Central memory CD8-positive, alpha-beta T cell (primary cell): ENCODE results near the gene CFAP92.

ENCODE experiments used
- ATAC-seq: fragments of 150-1000 bp; cut with Tn5 transposase; replicated peaks from 2 replicates; pipeline ENCODE4 v1.10.0; 2022; ENCODE audit warnings: mild to moderate bottlenecking, moderate FRiP score, moderate number of reproducible peaks; ENCODE audit not compliant: poor library complexity, severe bottlenecking; ENCODE audit errors: extremely low read depth
- DNase-seq, 2 donors: peaks; one replicate each; pipeline ENCODE4 v3.0.0; 2021; ENCODE audit warnings: low spot score in 2 of 2
- H3K27ac Mint-ChIP-seq: one replicate; pipeline ENCODE4 v1.8.0; 2022; ENCODE audit warnings: low read depth, mild to moderate bottlenecking, moderate library complexity, mixed read lengths
- H3K27me3 Mint-ChIP-seq: one replicate; pipeline ENCODE4 v1.8.0; 2022; ENCODE audit warnings: mixed read lengths
- H3K36me3 Mint-ChIP-seq: one replicate; pipeline ENCODE4 v1.8.0; 2022; ENCODE audit warnings: mild to moderate bottlenecking, moderate library complexity, mixed read lengths; ENCODE audit not compliant: insufficient read depth
- H3K4me1 Mint-ChIP-seq: one replicate; pipeline ENCODE4 v1.8.0; 2022; ENCODE audit warnings: mixed read lengths
- H3K4me3 Mint-ChIP-seq: one replicate; pipeline ENCODE4 v1.8.0; 2022; ENCODE audit warnings: mild to moderate bottlenecking, moderate library complexity, mixed read lengths
- H3K9me3 Mint-ChIP-seq: one replicate; pipeline ENCODE4 v1.8.0; 2022; ENCODE audit warnings: mixed read lengths

CFAP92 gene

DNA sequence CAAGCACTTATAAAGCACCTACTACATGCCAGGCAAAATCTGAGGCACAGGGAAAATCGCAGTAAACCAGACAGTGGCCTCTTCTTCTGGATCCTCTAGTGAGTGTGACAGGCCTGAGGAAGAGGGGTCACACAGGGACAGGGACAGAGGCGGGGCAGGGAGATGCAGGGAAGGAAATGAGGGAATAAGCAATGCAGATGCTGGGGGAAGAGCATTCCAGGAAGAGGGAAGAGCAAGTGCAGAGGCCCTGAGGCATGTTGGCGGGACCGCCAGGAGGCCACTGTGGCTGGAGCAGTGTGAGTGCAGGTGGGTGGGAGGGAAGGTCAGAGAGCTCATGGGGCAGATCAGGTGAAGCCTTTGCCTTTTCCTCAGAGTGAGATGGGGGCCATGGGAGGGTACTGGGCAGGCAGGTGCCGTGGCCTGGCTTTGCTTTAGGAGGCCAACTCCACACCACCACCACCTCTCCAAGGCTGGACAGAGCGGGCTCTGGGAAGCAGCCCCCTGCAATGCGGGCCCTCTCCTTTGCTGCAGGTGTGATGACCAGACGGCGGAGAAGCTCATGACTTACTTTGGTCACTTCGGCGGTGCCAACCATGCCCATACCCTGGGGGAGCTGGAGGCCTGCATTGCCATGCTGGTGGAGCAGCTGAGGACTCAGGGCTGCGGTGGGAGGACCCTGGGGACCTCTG is 39.9 kb upstream of the CFAP92 start:
- DNase-seq: no peak
- no peak for ATAC-seq
- Mint-ChIP-seq H3K27ac (no peak overlapping the region), H3K9me3 (no peaks in the 10 kb centered on the region), H3K36me3 (no peaks in the 10 kb centered on the region), H3K27me3 (peaks cover under 1% of the 10 kb centered on the region), H3K4me3 (no peak overlapping the region), H3K4me1 (no peaks in the 10 kb centered on the region)

DNA sequence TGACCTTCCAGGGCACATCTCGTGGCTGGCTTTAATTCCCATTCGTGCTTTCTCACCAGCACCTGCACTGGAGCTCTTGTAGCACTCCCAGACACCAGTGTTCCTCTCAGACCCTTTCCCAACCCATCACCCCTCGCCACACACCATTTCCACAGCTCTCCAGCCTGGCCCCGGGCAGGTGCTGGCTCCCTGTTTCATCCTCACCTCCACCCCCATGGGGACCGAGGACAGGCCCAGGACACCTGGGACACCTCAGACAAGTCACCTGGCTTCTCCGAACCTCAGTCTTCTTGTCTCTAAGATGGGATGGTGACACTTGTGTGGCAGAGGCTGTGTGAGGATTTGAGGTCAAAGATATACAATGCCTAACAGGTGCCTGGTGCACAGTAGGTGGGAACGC is 39.3 kb upstream of the CFAP92 start:
- Mint-ChIP-seq H3K9me3 (no peaks in the 10 kb centered on the region), H3K36me3 (no peaks in the 10 kb centered on the region), H3K27me3 (no peaks in the 10 kb centered on the region), H3K4me1 (no peaks in the 10 kb centered on the region), H3K27ac (no peak overlapping the region), H3K4me3 (no peak overlapping the region)
- ATAC-seq (no peak), DNase-seq (no peak)

- no peaks in the 10 kb centered on the region for H3K27me3 Mint-ChIP-seq
- H3K4me3 Mint-ChIP-seq: no peak overlapping the region
- DNase-seq (no peak), ATAC-seq (no peak)
- H3K9me3 Mint-ChIP-seq: no peaks in the 10 kb centered on the region
- H3K36me3 Mint-ChIP-seq: no peaks in the 10 kb centered on the region
- H3K27ac Mint-ChIP-seq: no peak overlapping the region
- H3K4me1 Mint-ChIP-seq: no peaks in the 10 kb centered on the region
Observed at GRCh38 chr3:129032716-129033115, 38.8 kb upstream of the CFAP92 start.

DNA sequence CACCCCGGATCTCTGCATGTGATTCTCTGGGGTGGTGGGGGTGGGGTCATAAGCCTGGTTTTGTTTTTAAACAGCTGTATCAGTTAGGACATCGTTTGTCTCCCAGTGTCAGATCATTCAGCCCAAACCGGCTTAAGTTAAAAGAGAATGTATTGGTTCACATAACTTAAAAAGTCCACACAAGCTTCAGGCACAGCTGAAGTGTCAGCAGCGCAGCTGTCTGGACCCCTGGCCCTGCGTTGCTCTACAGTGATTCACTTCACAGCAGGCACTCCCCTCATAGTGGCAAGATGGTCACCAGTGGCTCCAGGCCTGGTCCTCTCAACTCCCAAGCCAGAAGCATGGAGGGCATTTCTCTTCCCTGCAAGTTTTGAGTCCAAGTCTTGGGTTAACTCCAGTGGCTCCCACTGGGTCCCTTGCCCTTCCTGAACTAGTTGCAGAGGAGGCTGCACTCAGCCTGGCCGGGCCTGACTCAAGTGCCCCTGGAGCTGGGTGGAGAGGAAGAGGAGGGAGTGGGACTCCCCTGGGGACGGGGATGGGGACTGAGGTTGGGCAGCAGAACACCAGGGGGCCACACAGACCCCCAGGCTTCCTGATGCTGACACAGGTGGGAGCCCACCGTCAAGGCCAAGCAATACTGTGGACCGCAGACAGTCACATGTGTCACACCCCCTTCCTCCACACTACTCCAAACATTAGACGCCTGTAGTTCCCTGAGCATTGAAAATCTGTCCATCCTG is 37.8 kb upstream of the CFAP92 start:
- ATAC-seq: no peak
- H3K27me3 Mint-ChIP-seq: no peaks in the 10 kb centered on the region

DNA sequence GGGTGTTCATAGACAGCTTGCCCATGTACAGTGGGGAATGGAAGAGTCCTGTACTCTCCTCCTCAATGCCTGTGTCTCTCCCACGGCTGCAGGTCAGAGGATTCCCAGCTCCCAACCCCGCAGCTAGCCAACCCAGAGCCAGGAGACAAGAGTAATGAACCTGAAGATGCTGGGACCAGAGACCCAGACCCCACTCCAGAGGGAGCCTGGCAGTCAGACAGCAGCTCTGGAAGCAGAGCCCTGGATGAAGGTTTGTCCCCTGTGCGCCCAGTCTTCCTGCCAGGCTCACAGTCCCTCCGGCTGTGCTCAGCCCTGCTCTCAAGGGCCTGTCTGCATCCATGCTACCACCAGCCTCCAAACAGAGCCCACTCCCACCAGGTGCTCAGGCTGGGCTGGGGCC is 36.7 kb upstream of the CFAP92 start:
- DNase-seq (no peak), ATAC-seq (no peak)
- peaks cover 4% of the 10 kb centered on the region for H3K36me3 Mint-ChIP-seq
- peaks cover 12% of the 10 kb centered on the region for H3K4me1 Mint-ChIP-seq
- H3K27me3 Mint-ChIP-seq: no peaks in the 10 kb centered on the region
- H3K27ac Mint-ChIP-seq: no peak overlapping the region
- H3K9me3 Mint-ChIP-seq: no peaks in the 10 kb centered on the region
- no peak overlapping the region for H3K4me3 Mint-ChIP-seq

More for the DNA sequence above, 37.8 kb upstream of the CFAP92 start:
- Mint-ChIP-seq H3K9me3 (no peaks in the 10 kb centered on the region), H3K4me3 (no peak overlapping the region), H3K27ac (no peak overlapping the region), H3K4me1 (peaks cover 4% of the 10 kb centered on the region), H3K36me3 (peaks cover 2% of the 10 kb centered on the region)
- DNase-seq: no peak

GRCh38 chr3:129028866-129029265 is 35.0 kb upstream of the CFAP92 start:
- DNase-seq: no peak
- Mint-ChIP-seq H3K9me3 (no peaks in the 10 kb centered on the region), H3K4me3 (peak overlapping the region; percentile 12), H3K4me1 (peaks cover 12% of the 10 kb centered on the region), H3K27ac (no peak overlapping the region), H3K27me3 (no peaks in the 10 kb centered on the region), H3K36me3 (peaks cover 4% of the 10 kb centered on the region)
- ATAC-seq: no peak

DNA sequence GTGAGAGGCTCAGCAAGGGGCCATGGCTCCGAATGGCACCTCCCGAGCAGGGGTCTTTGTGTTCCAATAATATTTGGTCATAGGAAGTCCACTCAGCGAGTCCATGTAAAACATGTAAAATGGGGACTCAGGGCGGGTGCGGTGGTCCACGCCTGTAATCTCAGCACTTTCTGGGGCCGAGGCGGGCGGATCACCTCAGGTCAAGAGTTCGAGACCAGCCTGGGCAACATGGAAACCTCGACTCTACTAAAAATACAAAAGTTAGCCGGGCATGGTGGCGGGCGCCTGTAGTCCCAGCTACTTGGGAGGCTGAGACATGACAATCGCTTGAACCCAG is 33.6 kb upstream of the CFAP92 start:
- Mint-ChIP-seq H3K27me3 (no peaks in the 10 kb centered on the region), H3K4me3 (peak overlapping the region; percentile 75), H3K4me1 (peaks cover 13% of the 10 kb centered on the region), H3K27ac (peak overlapping the region; percentile 92), H3K36me3 (peaks cover 4% of the 10 kb centered on the region), H3K9me3 (no peaks in the 10 kb centered on the region)
- DNase-seq (no peak), ATAC-seq (no peak)

DNA sequence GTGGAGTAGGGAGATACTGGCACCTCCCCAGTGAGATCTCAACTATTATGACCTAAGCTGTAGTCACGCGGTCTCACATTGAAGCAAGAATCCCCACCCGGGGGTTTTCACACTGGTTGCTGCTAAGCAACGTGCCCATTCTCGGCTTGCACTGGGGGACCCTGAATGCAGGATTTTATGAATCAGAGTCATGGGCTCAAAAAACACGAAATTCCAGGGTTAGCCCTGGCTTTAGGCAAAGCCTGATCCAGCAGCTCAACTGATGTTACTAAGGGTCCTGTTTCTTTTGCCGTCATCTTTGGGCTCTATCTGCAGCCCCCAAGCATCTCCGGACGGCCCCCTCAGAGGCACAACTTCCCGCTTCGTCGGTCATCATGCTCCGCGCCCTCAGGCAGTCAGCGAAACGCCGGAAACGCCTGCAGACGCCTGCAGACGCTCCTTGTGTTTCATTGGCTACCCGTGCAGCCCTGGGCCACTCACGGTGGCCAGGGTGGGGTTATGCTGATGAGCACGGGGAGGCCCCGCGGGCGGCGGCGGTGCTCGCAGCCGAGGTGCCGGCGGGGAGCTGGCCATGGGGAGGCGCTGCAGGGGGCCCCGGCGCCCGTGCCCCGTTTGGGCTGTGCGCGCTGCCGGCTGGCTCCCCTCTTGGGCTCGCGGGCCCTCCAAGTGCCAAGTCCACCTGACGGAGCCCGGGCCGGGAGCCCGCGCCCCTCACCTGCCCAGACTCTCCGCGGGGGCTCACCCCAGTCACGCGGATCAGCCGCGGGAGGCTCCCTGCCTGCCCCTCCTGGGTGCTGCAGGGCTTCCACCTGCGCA is 33.1 kb upstream of the CFAP92 start:
- H3K36me3 Mint-ChIP-seq: peaks cover 4% of the 10 kb centered on the region

GRCh38 chr3:129025691-129026435 is 32.0 kb upstream of the CFAP92 start:
- no peaks in the 10 kb centered on the region for H3K27me3 Mint-ChIP-seq
- DNase-seq: no peak
- H3K36me3 Mint-ChIP-seq: peaks cover 4% of the 10 kb centered on the region
- H3K4me3 Mint-ChIP-seq: peak overlapping the region; percentile 75
- H3K27ac Mint-ChIP-seq: peak overlapping the region; percentile 92
- H3K4me1 Mint-ChIP-seq: peaks cover 22% of the 10 kb centered on the region
- no peak for ATAC-seq
- H3K9me3 Mint-ChIP-seq: no peaks in the 10 kb centered on the region

More for the DNA sequence above, 33.1 kb upstream of the CFAP92 start:
- Mint-ChIP-seq H3K27ac (peak overlapping the region; percentile 92), H3K9me3 (no peaks in the 10 kb centered on the region), H3K4me1 (peaks cover 19% of the 10 kb centered on the region), H3K27me3 (no peaks in the 10 kb centered on the region), H3K4me3 (peak overlapping the region; percentile 75)
- ATAC-seq (peak; percentile 100), DNase-seq (peak; percentile 83 to 88)

- H3K27ac Mint-ChIP-seq: no peak overlapping the region
- peak overlapping the region; percentile 14 for H3K4me3 Mint-ChIP-seq
- ATAC-seq (no peak), DNase-seq (no peak)
- no peaks in the 10 kb centered on the region for H3K27me3 Mint-ChIP-seq
- H3K36me3 Mint-ChIP-seq: peaks cover 4% of the 10 kb centered on the region
- H3K4me1 Mint-ChIP-seq: peaks cover 22% of the 10 kb centered on the region
- no peaks in the 10 kb centered on the region for H3K9me3 Mint-ChIP-seq
Observed at GRCh38 chr3:129025108-129025507, 31.2 kb upstream of the CFAP92 start.

DNA sequence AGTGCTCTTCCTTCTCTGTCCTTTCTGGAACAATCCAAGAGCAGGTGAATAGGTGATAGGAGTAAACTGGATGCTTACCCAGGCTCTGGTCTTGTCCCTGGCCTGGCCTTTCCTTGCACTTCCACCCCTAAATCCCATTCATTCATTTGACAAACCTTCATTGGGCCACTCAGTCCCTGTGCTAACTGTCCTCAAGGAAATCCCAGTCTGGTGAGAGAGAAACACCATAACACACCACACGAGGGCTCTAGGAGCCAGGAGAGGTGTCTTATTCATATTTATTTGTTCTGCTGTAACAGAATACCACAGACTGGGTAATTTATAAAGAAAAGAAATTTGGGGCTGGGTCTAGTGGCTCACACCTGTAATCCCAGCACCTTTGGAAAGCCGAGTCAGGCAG is 30.0 kb upstream of the CFAP92 start:
- DNase-seq (no peak), ATAC-seq (no peak)
- Mint-ChIP-seq H3K9me3 (no peaks in the 10 kb centered on the region), H3K4me3 (no peak overlapping the region), H3K4me1 (peaks cover 23% of the 10 kb centered on the region), H3K36me3 (peaks cover 4% of the 10 kb centered on the region), H3K27me3 (no peaks in the 10 kb centered on the region), H3K27ac (peak overlapping the region; percentile 53)

DNA sequence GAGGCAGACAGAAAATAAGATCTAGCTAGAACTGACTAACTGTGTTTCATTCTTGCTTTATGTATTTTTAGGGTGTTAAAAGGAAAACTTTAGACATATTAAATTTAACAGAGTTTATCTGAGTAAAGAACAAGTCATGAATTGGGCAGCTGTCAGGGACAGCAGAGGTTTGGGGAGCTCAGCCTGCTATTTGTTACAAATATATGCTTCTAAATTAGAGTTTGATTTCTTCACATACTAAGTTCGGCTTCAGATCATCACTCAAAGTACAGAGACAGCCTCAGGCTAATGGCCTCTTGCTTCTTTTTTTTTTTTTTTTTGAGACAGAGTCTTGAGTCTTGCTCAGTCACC is 29.1 kb upstream of the CFAP92 start:
- Mint-ChIP-seq H3K27ac (no peak overlapping the region), H3K9me3 (no peaks in the 10 kb centered on the region), H3K4me3 (no peak overlapping the region), H3K36me3 (peaks cover 4% of the 10 kb centered on the region), H3K4me1 (peaks cover 28% of the 10 kb centered on the region), H3K27me3 (no peaks in the 10 kb centered on the region)
- no peak for ATAC-seq
- DNase-seq: no peak
